Measurements from ENCODE around the gene TCP11X2.
"Not testable (repeated sequence)": the region's sequence is repeated elsewhere in the genome, so short reads cannot be mapped to it uniquely, and the experiment has no call there.

TCP11X2 gene

DNA sequence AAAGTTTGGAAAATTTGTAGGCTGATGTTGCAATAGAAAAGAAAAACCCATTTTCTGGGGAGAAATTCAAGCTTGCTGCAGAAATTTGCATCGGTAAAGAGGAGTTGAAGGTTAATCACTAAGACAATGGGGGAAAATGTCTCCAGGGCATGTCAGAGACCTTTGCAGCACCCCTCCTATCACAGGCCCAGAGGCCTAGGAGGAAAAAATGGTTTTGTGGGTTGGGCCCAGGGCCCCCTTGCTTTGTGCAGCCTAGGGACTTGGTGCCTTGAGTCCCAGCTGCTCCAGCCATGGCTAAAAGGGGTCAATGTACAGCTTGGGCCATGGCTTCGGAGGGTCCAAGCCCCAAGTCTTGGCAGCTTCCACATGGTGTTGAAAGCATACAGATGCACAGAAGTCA lies 27.1 kb upstream of the TCP11X2 start:
- no peak overlapping the region for H3K4me3 ChIP-seq (replicated peaks; ENCODE audit: insufficient read depth, low read length)
- TF ChIP-seq, protein P1, sequence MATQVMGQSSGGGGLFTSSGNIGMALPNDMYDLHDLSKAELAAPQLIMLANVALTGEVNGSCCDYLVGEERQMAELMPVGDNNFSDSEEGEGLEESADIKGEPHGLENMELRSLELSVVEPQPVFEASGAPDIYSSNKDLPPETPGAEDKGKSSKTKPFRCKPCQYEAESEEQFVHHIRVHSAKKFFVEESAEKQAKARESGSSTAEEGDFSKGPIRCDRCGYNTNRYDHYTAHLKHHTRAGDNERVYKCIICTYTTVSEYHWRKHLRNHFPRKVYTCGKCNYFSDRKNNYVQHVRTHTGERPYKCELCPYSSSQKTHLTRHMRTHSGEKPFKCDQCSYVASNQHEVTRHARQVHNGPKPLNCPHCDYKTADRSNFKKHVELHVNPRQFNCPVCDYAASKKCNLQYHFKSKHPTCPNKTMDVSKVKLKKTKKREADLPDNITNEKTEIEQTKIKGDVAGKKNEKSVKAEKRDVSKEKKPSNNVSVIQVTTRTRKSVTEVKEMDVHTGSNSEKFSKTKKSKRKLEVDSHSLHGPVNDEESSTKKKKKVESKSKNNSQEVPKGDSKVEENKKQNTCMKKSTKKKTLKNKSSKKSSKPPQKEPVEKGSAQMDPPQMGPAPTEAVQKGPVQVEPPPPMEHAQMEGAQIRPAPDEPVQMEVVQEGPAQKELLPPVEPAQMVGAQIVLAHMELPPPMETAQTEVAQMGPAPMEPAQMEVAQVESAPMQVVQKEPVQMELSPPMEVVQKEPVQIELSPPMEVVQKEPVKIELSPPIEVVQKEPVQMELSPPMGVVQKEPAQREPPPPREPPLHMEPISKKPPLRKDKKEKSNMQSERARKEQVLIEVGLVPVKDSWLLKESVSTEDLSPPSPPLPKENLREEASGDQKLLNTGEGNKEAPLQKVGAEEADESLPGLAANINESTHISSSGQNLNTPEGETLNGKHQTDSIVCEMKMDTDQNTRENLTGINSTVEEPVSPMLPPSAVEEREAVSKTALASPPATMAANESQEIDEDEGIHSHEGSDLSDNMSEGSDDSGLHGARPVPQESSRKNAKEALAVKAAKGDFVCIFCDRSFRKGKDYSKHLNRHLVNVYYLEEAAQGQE (IDR thresholded peaks at IDR 0.05; ENCODE audit: insufficient replicate concordance, low read depth), result no peak
- TF ChIP-seq GABPA (IDR thresholded peaks at IDR 0.05; ENCODE audit: low read depth), result no peak
- TF ChIP-seq, protein P2, sequence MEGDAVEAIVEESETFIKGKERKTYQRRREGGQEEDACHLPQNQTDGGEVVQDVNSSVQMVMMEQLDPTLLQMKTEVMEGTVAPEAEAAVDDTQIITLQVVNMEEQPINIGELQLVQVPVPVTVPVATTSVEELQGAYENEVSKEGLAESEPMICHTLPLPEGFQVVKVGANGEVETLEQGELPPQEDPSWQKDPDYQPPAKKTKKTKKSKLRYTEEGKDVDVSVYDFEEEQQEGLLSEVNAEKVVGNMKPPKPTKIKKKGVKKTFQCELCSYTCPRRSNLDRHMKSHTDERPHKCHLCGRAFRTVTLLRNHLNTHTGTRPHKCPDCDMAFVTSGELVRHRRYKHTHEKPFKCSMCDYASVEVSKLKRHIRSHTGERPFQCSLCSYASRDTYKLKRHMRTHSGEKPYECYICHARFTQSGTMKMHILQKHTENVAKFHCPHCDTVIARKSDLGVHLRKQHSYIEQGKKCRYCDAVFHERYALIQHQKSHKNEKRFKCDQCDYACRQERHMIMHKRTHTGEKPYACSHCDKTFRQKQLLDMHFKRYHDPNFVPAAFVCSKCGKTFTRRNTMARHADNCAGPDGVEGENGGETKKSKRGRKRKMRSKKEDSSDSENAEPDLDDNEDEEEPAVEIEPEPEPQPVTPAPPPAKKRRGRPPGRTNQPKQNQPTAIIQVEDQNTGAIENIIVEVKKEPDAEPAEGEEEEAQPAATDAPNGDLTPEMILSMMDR (IDR thresholded peaks at IDR 0.05; ENCODE audit: insufficient read depth, low read length), result no peak
- no peak for TF ChIP-seq SPI1 (IDR thresholded peaks at IDR 0.05; ENCODE audit: borderline replicate concordance, low read depth)
- no peak for TF ChIP-seq POLR2AphosphoS5 (IDR thresholded peaks at IDR 0.05; ENCODE audit: low read depth)
- H3K27ac ChIP-seq (replicated peaks), result no peak overlapping the region
- DNase-seq (ENCODE audit: low read depth in 1 of 2, low spot score in 1 of 2), result no peak
- H3K27me3 ChIP-seq (ENCODE audit: insufficient read depth, poor library complexity, severe bottlenecking), result no peaks in the 10 kb centered on the region

DNA sequence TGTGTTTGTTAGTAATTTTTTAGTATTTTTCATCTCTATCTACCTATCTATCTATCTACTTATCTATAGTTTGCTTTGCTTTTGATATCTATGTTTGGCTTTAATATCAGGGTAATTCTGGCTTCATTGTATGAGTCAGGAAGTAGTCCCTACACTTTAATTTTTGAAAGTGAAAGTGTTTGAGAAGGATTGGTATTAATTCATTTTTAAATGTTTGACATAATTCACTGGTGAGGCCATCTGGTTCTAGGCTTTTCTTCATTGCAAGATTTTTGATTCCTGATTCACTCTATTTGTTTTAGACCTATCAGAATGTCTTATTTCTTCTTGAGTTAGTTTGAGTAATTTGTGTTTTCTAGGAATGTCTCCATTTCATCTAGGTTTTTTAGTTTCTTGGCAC lies 20.2 kb upstream of the TCP11X2 start:
- TF ChIP-seq, protein P1 (IDR thresholded peaks at IDR 0.05; ENCODE audit: insufficient replicate concordance, low read depth), result no peak
- TF ChIP-seq POLR2AphosphoS5 (IDR thresholded peaks at IDR 0.05; ENCODE audit: low read depth), result no peak
- Histone ChIP-seq H3K4me3 (replicated peaks; ENCODE audit: insufficient read depth, low read length) (no peak overlapping the region), H3K27ac (replicated peaks) (no peak overlapping the region), H3K27me3 (ENCODE audit: insufficient read depth, poor library complexity, severe bottlenecking) (no peaks in the 10 kb centered on the region)
- no peak for DNase-seq (ENCODE audit: low read depth in 1 of 2, low spot score in 1 of 2)

DNA sequence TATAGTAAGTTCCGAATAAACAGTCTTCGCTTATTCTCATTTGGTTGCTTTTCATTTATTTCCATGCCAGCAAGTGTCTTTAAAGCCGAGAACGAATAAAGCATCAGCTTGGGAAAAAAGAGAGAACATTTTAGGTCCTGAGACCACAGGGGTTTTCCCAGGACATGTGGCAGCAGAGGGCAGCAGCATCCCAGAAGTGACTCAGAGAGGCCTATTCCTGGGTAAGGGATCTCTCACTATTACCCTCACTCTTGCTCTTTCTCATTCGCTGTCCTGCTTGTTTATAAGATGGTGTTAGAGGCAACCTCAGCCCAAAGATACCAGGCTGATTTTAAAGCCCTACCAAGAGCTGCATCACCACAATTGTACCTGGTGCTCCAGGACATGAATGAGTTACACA lies 7.2 kb upstream of the TCP11X2 start:
- H3K27ac ChIP-seq (replicated peaks); DNase-seq (ENCODE audit: low read depth in 1 of 2, low spot score in 1 of 2); H3K27me3 ChIP-seq (ENCODE audit: insufficient read depth, poor library complexity, severe bottlenecking); H3K4me3 ChIP-seq (replicated peaks; ENCODE audit: insufficient read depth, low read length): not testable (repeated sequence)

DNA sequence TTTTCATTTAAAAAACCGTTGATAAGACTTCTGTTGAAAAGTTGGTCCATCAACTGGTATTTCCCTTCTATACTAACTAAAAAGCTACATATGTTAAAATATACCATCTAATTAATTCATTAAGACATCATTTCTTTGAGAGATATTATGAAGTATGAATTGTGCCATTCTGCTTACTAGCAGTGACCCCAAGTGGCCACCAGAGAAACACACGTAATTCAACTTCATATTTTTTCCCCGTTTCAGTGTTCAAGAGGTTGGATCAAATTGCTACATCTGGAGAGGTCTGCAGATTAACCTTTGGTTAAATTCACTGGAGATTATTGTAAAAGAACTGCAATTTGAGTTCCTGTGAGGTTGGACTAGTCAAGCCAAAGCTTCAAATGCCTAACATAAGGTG lies 1.4 kb downstream of the TCP11X2 start:
- not testable (repeated sequence) for H3K4me3 ChIP-seq (replicated peaks; ENCODE audit: insufficient read depth, low read length); H3K27ac ChIP-seq (replicated peaks); H3K27me3 ChIP-seq (ENCODE audit: insufficient read depth, poor library complexity, severe bottlenecking); DNase-seq (ENCODE audit: low read depth in 1 of 2, low spot score in 1 of 2)

DNA sequence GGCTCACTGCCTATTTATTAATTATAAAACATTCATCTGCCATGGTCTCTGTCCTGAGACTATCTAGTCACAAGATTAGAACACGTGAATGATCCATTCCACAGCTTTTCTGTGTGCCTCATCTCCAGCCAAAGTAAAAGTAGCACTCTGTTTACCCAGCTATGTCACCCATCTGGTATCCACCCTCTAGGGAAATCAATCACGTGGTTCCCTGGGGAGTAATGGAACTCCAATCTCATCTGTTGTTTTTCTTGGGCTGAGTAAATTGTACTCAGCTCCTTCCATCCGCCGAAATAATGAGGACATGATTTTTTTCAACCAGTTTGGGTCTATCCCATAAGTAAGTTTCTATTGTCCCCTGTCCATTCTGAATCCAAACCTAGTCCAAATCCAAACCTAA lies 13.0 kb downstream of the TCP11X2 start:
- not testable (repeated sequence) for H3K27me3 ChIP-seq (ENCODE audit: insufficient read depth, poor library complexity, severe bottlenecking); H3K27ac ChIP-seq (replicated peaks); H3K4me3 ChIP-seq (replicated peaks; ENCODE audit: insufficient read depth, low read length); DNase-seq (ENCODE audit: low read depth in 1 of 2, low spot score in 1 of 2)

DNA sequence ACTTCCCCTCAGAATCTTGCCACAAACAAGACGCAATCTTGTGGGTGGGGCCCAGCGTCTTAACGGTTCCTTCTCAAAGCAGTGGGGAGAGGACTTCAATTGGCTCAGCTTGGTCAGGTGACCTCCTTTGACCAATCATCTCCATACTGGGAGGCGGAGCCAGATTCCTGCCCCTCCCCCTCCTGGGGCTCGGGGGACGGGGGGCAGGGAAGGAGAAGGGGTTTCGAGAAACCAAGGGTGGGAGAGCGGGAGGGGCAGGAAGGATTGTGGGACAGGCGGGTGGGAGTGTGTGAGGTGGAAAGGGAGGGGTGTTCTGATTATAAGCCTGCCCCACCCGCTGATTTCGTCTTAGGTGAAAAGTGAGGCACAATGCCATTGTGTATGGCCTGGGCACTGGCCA lies 31.7 kb downstream of the TCP11X2 start, which contains the start of gene NXF2B:
Gene NXF2B (minus strand): TSS at position 101 of the 400 bp plus-strand sequence. CDS start 59,972 bp downstream, outside the sequence.
- not testable (repeated sequence) for H3K27me3 ChIP-seq (ENCODE audit: insufficient read depth, poor library complexity, severe bottlenecking); DNase-seq (ENCODE audit: low read depth in 1 of 2, low spot score in 1 of 2); H3K4me3 ChIP-seq (replicated peaks; ENCODE audit: insufficient read depth, low read length); H3K27ac ChIP-seq (replicated peaks)

DNA sequence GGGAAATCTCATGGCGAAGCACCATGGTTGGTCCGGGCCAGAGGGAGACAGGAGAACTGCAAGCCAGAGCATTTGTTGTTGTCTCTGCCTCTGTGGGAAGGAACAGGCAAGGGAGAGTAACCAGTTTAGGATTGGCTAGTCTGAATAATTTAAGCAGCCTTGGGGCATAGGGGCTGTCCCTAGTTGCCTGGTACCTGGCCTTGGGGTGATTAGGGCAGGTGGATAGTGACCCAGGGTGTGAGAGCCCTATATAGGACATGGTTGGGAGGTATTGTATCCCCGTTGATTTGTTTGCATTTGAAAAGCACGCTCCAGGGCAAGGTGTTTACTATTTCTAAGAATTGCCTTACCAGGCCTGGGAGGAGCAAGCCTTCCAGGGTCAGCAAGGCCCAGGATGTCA lies 57.1 kb downstream of the TCP11X2 start:
- DNase-seq (ENCODE audit: low read depth in 1 of 2, low spot score in 1 of 2); H3K4me3 ChIP-seq (replicated peaks; ENCODE audit: insufficient read depth, low read length); H3K27ac ChIP-seq (replicated peaks); H3K27me3 ChIP-seq (ENCODE audit: insufficient read depth, poor library complexity, severe bottlenecking): not testable (repeated sequence)
